Tibial nerve (tissue), 4 donors: ENCODE data around the gene IP6K1. TPM values are rescaled to one million over a fixed set of nuclear protein-coding genes. Genes with fewer than 3 reads are reported as not detected.

Source experiments
- DNase-seq, 2 donors: peaks; one replicate each; pipeline ENCODE4 v3.0.0-alpha.2; 2019; ENCODE audit warnings: low spot score in 2 of 2
- H3K27ac ChIP-seq, 4 donors: fragments of 200-600 bp; sonication (generic) in 3 of 4; one replicate each; pipeline ENCODE4 v1.5.1; 2017 to 2019; ENCODE audit warnings: mild to moderate bottlenecking in 1 of 4
- H3K27me3 ChIP-seq, 2 donors: fragments of 200-600 bp; sonication (generic) in 1 of 2; one replicate each; pipeline versions ENCODE4 v1.5.1 to v1.6.0; 2017 to 2019
- H3K36me3 ChIP-seq, 3 donors: fragments of 200-600 bp; sonication (generic); one replicate each; pipeline ENCODE4 v1.5.1; 2018 to 2019
- H3K4me1 ChIP-seq, 4 donors: fragments of 200-600 bp; sonication (generic) in 3 of 4; one replicate each; pipeline ENCODE4 v1.5.1; 2017 to 2019
- H3K4me3 ChIP-seq, 4 donors: fragments of 200-600 bp; sonication (generic) in 3 of 4; one replicate each; pipeline ENCODE4 v1.5.1; 2017 to 2019; ENCODE audit warnings: mild to moderate bottlenecking in 1 of 4, moderate library complexity in 1 of 4
- H3K9me3 ChIP-seq, 4 donors: fragments of 200-600 bp; sonication (generic) in 3 of 4; one replicate each; pipeline ENCODE4 v1.5.1; 2017 to 2019
- EP300 ChIP-seq, 2 donors: sonication (generic); formaldehyde crosslinking; IDR thresholded peaks; one replicate each; pipeline ENCODE4 v1.6.1; 2017; ENCODE audit warnings: antibody characterized with exemption in 2 of 2, mild to moderate bottlenecking in 1 of 2
- POLR2A ChIP-seq, 2 donors: fragments of 450-650 bp; IDR thresholded peaks; one replicate each; pipeline ENCODE4 v1.6.1; 2017; ENCODE audit warnings: antibody characterized with exemption in 2 of 2, mild to moderate bottlenecking in 2 of 2, moderate library complexity in 2 of 2
- WGBS, 2 donors: methylation state at CpG; one replicate each; pipeline ENCODE4 v1.1.5; 2018; 5-methylcytosine and 5-hydroxymethylcytosine counted together
- total RNA-seq, 4 donors: library from RNA; depleted of rRNA; stranded (reverse); fragments of >200 nt; gene quantifications; one replicate each; pipeline ENCODE4 v1.1.0, GENCODE V29; 2016
- TF ChIP-seq, protein P1 (sequence below), 5 experiments: fragments of 200-600 bp in 3 of 5; fragments of 450-650 bp in 2 of 5; sonication (generic) in 3 of 5; IDR thresholded peaks; one replicate each; pipeline ENCODE4 v1.5.1; 2016 to 2019; ENCODE audit warnings: antibody characterized with exemption in 5 of 5, mild to moderate bottlenecking in 3 of 5, moderate library complexity in 2 of 5

Gene IP6K1
- total RNA-seq, 4 donors from 2014 or later: 43.2 to 77.5 (median 50.7) TPM

DNA sequence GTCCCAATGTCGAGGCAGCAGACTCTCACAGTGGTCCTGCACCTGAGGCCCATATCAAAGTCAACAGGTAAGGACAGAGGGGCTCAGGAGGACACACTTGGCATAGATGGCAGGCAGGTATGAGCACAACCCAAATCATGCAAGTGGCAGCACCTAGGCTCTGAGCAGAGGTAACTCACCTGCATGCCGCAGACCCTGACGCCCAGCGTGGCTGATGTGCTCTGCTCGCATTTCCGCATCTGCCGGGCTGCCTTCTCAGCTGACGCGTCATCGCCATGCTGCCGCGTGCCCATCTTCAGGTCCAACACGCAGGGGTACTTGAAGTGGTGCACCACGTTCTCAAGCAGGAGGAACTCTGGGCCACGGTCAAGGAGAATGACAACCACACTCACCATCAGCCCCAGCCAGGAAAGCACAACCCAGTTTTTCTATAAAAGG lies 58.4 kb downstream of the IP6K1 start:
- no peaks in the 10 kb centered on the region for H3K9me3 ChIP-seq
- WGBS, 2 donors: 94 to 95% methylated on average over 15 of the region's 15 CpGs
- H3K4me1 ChIP-seq: peaks cover 0 to 20% (median 8%) of the 10 kb centered on the region in 4 donors
- no peak overlapping the region for H3K4me3 ChIP-seq
- TF ChIP-seq EP300 (IDR thresholded peaks at IDR 0.05): no peak
- TF ChIP-seq POLR2A (IDR thresholded peaks at IDR 0.05): no peak
- TF ChIP-seq, protein P1, sequence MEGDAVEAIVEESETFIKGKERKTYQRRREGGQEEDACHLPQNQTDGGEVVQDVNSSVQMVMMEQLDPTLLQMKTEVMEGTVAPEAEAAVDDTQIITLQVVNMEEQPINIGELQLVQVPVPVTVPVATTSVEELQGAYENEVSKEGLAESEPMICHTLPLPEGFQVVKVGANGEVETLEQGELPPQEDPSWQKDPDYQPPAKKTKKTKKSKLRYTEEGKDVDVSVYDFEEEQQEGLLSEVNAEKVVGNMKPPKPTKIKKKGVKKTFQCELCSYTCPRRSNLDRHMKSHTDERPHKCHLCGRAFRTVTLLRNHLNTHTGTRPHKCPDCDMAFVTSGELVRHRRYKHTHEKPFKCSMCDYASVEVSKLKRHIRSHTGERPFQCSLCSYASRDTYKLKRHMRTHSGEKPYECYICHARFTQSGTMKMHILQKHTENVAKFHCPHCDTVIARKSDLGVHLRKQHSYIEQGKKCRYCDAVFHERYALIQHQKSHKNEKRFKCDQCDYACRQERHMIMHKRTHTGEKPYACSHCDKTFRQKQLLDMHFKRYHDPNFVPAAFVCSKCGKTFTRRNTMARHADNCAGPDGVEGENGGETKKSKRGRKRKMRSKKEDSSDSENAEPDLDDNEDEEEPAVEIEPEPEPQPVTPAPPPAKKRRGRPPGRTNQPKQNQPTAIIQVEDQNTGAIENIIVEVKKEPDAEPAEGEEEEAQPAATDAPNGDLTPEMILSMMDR (IDR thresholded peaks at IDR 0.05): no peak
- peaks cover 0 to 75% (median 9%) of the 10 kb centered on the region in 3 donors for H3K36me3 ChIP-seq
- H3K27me3 ChIP-seq: no peaks in the 10 kb centered on the region
- DNase-seq: no peak
- no peak overlapping the region for H3K27ac ChIP-seq

DNA sequence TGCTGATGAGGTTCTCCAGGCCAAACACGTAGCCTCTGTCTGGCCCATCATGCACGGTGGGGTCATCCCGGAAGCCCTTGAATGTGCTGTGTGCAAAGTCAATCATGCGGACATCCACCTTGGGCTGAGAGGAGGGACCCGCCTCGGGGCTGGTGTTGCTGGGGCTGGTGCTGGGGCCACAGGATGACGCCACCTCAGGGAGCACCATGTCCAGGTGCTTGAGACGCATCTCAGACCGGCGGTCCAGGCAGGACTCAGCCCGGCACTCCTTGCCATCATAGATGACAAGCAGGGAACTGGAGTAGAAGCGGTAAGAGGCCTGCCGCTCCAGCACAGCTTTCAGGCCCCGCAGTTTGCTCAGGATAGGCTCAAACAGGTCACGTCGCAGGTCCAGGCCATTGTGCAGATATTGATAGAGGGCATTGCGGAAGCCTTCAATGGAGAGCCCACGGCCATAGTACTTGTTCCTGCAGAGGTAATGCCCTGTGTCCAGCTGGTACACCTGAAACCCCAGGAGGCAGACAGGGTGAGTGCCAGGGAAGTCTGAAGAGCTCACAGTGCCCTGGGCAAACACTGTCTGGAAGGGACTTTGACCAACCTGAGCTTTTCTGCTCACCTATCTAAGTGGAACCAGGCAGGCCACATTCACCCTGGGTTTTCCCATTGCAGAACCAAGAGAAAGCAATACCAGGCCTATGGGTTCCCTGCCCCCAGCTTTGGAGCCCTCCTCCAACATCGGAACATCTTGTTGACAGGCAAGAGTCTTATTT lies 59.0 kb downstream of the IP6K1 start:
- Histone ChIP-seq H3K4me1 (peaks cover 0 to 26% (median 14%) of the 10 kb centered on the region in 4 donors), H3K27ac (peak overlapping the region in 1 of 4 donors; percentile 26), H3K27me3 (no peaks in the 10 kb centered on the region), H3K36me3 (peaks cover 0 to 69% (median 5%) of the 10 kb centered on the region in 3 donors), H3K9me3 (no peaks in the 10 kb centered on the region), H3K4me3 (no peak overlapping the region)
- DNase-seq: no peak
- no peak for TF ChIP-seq EP300 (IDR thresholded peaks at IDR 0.05)
- TF ChIP-seq, protein P1 (IDR thresholded peaks at IDR 0.05): no peak
- no peak for TF ChIP-seq POLR2A (IDR thresholded peaks at IDR 0.05)
- 93 to 98% methylated on average over 6 to 9 of the region's 19 CpGs for WGBS, 2 donors

DNA sequence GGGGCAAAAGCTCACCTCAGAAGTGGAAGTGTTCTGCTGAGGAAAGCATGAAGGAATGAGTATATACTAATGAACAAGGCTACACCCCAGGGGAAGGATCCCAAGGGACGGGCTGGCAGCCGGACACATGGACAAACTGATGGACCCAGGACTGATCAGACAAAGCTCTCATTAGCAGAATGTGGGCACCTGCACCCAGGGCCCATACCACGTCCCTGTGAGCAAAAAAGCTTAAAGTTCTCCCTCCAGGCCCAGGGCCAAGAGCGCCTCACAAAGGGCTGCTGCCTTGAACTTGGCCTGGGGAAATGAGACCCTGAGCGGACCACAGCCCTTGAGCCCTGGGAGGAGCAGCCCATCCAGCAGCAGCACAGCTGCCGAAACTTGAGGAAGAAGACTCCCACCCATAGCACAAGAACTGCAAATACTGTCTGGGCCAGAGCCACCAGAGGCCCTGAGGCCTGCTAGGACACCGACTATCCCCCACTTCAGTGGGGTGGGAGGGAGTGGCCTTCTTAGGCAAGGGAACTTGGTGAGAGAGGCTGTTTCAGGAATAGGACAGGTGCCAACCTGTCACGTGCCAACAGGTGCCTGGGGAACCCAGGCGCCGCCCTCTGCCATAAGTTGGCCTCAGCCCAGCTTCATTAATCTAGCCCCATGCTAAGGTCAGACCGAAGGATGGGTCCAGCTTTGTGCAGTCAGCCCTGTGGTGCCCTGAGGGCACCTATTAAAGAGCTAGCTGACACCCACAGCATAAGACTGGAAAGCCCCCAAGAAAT lies 60.2 kb downstream of the IP6K1 start:
- no peak for DNase-seq
- TF ChIP-seq, protein P1 (IDR thresholded peaks at IDR 0.05): no peak
- no peak for TF ChIP-seq EP300 (IDR thresholded peaks at IDR 0.05)
- no peak for TF ChIP-seq POLR2A (IDR thresholded peaks at IDR 0.05)
- H3K27ac ChIP-seq: peak overlapping the region in 2 of 4 donors; percentile 26 to 96
- peaks cover 0 to 30% (median 15%) of the 10 kb centered on the region in 4 donors for H3K4me1 ChIP-seq
- no peaks in the 10 kb centered on the region for H3K27me3 ChIP-seq
- no peak overlapping the region for H3K4me3 ChIP-seq
- 84 to 86% methylated on average over 7 to 11 of the region's 11 CpGs for WGBS, 2 donors
- H3K9me3 ChIP-seq: no peaks in the 10 kb centered on the region
- H3K36me3 ChIP-seq: peaks cover 0 to 69% (median 0%) of the 10 kb centered on the region in 3 donors

DNA sequence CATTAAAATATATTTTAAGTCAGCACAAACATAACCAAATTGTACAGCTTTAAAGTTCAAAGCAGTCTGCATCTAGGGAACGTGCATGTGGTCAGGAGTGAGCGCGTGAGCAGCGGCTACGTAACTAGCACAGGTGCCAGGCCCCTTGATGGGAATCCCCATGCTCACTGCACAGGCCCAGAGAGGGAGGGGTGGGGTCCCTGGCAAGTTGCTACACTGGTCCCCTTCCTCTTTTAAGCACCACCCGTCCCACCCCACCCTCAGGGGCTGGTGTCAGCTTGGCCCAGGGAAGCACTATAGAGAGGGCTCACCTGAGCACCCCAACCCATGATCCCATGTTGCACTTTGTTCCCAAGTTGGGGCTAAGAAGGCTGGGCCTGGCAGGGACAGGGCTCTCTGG lies 61.8 kb downstream of the IP6K1 start:
- peaks cover 0 to 62% (median 0%) of the 10 kb centered on the region in 3 donors for H3K36me3 ChIP-seq
- no peak for DNase-seq
- 28 to 34% methylated on average over 6 of the region's 6 CpGs for WGBS, 2 donors

More for the DNA sequence above, 61.8 kb downstream of the IP6K1 start:
- TF ChIP-seq EP300 (IDR thresholded peaks at IDR 0.05) (no peak), POLR2A (IDR thresholded peaks at IDR 0.05) (no peak)
- TF ChIP-seq, protein P1 (IDR thresholded peaks at IDR 0.05): no peak
- Histone ChIP-seq H3K9me3 (no peaks in the 10 kb centered on the region), H3K27me3 (no peaks in the 10 kb centered on the region), H3K27ac (peak overlapping the region; percentile 77 to 96 (median 92)), H3K4me3 (peak overlapping the region; percentile 60 to 98 (median 84)), H3K4me1 (peaks cover 0 to 41% (median 17%) of the 10 kb centered on the region in 4 donors)
